Loucy (cell line): ENCODE results near the gene AMPH.

Experiments used
- H2AFZ ChIP-seq: fragments of 200-600 bp; sonication (generic); 2 replicates; pipeline ENCODE4 v1.6.0; 2016; ENCODE audit warnings: antibody characterized with exemption, mild to moderate bottlenecking, low read length, moderate library complexity
- H3F3A ChIP-seq: fragments of 200-600 bp; 2 replicates; pipeline ENCODE4 v1.6.0; 2016; ENCODE audit warnings: antibody characterized with exemption, low read depth, mild to moderate bottlenecking
- H3K27me3 ChIP-seq: fragments of 200-600 bp; sonication (generic); 2 replicates; pipeline ENCODE4 v1.6.1; 2014; ENCODE audit warnings: low read length, mild to moderate bottlenecking; ENCODE audit not compliant: insufficient read depth, poor library complexity, severe bottlenecking
- H3K36me3 ChIP-seq: fragments of 200-600 bp; sonication (generic); 2 replicates; pipeline ENCODE4 v1.6.1; 2016; ENCODE audit warnings: low read length; ENCODE audit not compliant: insufficient read depth
- H3K4me1 ChIP-seq: fragments of 200-600 bp; sonication (generic); 2 replicates; pipeline ENCODE4 v1.5.1; 2014; ENCODE audit warnings: low read length, mild to moderate bottlenecking; ENCODE audit not compliant: insufficient read depth, poor library complexity, severe bottlenecking
- H3K4me2 ChIP-seq: fragments of 200-600 bp; sonication (generic); 2 replicates; pipeline ENCODE4 v1.6.0; 2014; ENCODE audit warnings: antibody characterized with exemption, low read length, low read depth, mild to moderate bottlenecking; ENCODE audit not compliant: poor library complexity, severe bottlenecking
- H3K4me3 ChIP-seq: fragments of 200-600 bp; sonication (generic); 2 replicates; pipeline ENCODE4 v1.5.1; 2014; ENCODE audit warnings: low read length, mild to moderate bottlenecking, mixed read lengths; ENCODE audit not compliant: poor library complexity, severe bottlenecking
- H3K79me2 ChIP-seq: fragments of 200-600 bp; sonication (generic); 2 replicates; pipeline ENCODE4 v1.6.1; 2014; ENCODE audit warnings: low read length; ENCODE audit not compliant: insufficient read depth
- H3K9ac ChIP-seq: fragments of 200-600 bp; sonication (generic); 2 replicates; pipeline ENCODE4 v1.6.0; 2014; ENCODE audit warnings: mild to moderate bottlenecking, low read depth, low read length, moderate library complexity; ENCODE audit not compliant: poor library complexity, severe bottlenecking
- H3K9me2 ChIP-seq: fragments of 200-600 bp; sonication (generic); replicated peaks from 2 replicates; pipeline ENCODE4 v1.6.1; 2016; ENCODE audit warnings: low read depth, low read length, mixed read lengths
- H3K9me3 ChIP-seq: fragments of 200-600 bp; sonication (generic); 2 replicates; pipeline ENCODE4 v1.6.1; 2014; ENCODE audit warnings: mild to moderate bottlenecking, antibody characterized with exemption, low read length, low read depth; ENCODE audit not compliant: insufficient read depth
- H4K20me1 ChIP-seq: fragments of 200-600 bp; sonication (generic); 2 replicates; pipeline ENCODE4 v1.6.0; 2014; ENCODE audit warnings: antibody characterized with exemption, low read length, mild to moderate bottlenecking; ENCODE audit not compliant: insufficient read depth, poor library complexity, severe bottlenecking
- CTCF ChIP-seq: fragments of 200-600 bp; sonication (generic); conservative IDR thresholded peaks from 2 replicates; pipeline ENCODE4 v1.5.1; 2014; ENCODE audit warnings: mild to moderate bottlenecking, antibody characterized with exemption, low read length
- EZH2phosphoT487 ChIP-seq: fragments of 200-600 bp; IDR thresholded peaks from 2 replicates; pipeline ENCODE4 v1.6.1; 2018; ENCODE audit warnings: antibody characterized with exemption, mild to moderate bottlenecking, moderate library complexity, borderline replicate concordance

AMPH gene

DNA sequence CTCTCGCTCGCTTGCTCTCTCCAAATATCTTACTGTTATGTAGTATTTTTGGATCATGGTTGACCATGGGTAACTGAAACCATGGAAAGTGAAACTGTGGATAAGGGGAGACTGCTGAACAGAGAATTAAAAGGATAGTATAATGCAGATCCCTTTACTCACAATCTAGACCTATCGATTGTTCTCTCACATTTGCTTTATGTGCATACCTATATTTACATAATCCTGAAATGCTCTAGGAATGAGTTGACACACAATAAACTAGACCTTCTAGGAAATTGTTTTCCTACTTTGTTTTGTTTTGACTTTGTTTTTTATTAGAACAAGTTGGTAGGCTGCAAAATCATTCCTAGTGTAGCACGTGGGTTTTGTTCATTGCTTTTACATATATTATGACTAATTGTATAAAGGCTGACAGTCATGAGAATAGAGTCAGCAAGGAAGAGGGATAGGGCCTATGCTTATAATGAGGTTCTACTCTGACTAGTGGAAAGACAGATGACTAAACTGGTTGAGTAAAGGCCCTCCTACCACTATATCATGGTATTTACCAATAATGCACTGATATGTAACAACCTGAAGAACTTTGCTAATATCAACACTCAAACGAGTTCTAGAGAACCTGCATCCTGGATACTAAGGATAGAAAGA, 182.5 kb downstream of the AMPH start:
- H3K4me1 ChIP-seq, result no peaks in the 10 kb centered on the region
- no peaks in the 10 kb centered on the region for H3F3A ChIP-seq
- H3K9me2 ChIP-seq, result no peaks in the 10 kb centered on the region
- TF ChIP-seq CTCF (no peak), EZH2phosphoT487 (no peak)
- H3K27me3 ChIP-seq, result no peaks in the 10 kb centered on the region
- H3K9ac ChIP-seq, result no peak overlapping the region
- no peak overlapping the region for H2AFZ ChIP-seq
- H4K20me1 ChIP-seq, result no peaks in the 10 kb centered on the region
- no peaks in the 10 kb centered on the region for H3K36me3 ChIP-seq
- H3K9me3 ChIP-seq, result no peaks in the 10 kb centered on the region
- H3K79me2 ChIP-seq, result no peaks in the 10 kb centered on the region
- no peak overlapping the region for H3K4me3 ChIP-seq
- no peak overlapping the region for H3K4me2 ChIP-seq

GRCh38 chr7:38448054-38448453, 183.1 kb downstream of the AMPH start:
- no peaks in the 10 kb centered on the region for H3K36me3 ChIP-seq
- H3K4me1 ChIP-seq, result no peaks in the 10 kb centered on the region
- no peaks in the 10 kb centered on the region for H3K9me3 ChIP-seq
- no peaks in the 10 kb centered on the region for H3K79me2 ChIP-seq
- H2AFZ ChIP-seq, result no peak overlapping the region
- H3K4me2 ChIP-seq, result no peak overlapping the region
- H4K20me1 ChIP-seq, result no peaks in the 10 kb centered on the region
- H3K9me2 ChIP-seq, result no peaks in the 10 kb centered on the region
- H3K27me3 ChIP-seq, result no peaks in the 10 kb centered on the region
- H3K9ac ChIP-seq, result no peak overlapping the region
- H3K4me3 ChIP-seq, result no peak overlapping the region
- TF ChIP-seq EZH2phosphoT487, result no peak
- no peak for TF ChIP-seq CTCF
- no peaks in the 10 kb centered on the region for H3F3A ChIP-seq

DNA sequence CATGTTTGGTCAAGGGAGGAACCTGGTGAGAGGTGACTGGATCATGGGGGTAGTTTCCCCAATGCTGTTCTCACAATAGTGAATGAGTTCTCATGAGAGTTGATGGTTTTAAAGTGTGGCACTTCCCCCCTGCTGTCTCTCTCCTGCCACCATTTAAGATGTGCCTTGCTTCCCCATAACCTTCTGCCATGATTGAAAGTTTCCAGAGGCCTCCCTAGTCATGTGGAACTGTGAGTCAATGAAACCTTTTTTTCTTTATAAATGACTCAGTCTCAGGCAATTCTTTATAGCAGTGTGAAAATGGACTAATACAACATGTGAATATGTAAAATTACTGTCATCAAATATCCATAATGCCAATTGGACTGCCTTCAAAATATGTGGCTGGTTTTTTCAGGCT, 192.2 kb downstream of the AMPH start:
- no peaks in the 10 kb centered on the region for H3K79me2 ChIP-seq
- no peaks in the 10 kb centered on the region for H3K36me3 ChIP-seq
- no peaks in the 10 kb centered on the region for H3K4me1 ChIP-seq
- H4K20me1 ChIP-seq, result no peaks in the 10 kb centered on the region
- H3K27me3 ChIP-seq, result no peaks in the 10 kb centered on the region
- H2AFZ ChIP-seq, result no peak overlapping the region
- H3K9ac ChIP-seq, result no peak overlapping the region
- H3F3A ChIP-seq, result no peaks in the 10 kb centered on the region
- no peaks in the 10 kb centered on the region for H3K9me3 ChIP-seq
- no peaks in the 10 kb centered on the region for H3K9me2 ChIP-seq
- no peak overlapping the region for H3K4me3 ChIP-seq
- TF ChIP-seq CTCF, result no peak
- TF ChIP-seq EZH2phosphoT487, result no peak
- no peak overlapping the region for H3K4me2 ChIP-seq
